ENCODE data around the gene NFKB2. TPM values are rescaled to one million over a fixed set of nuclear protein-coding genes. Genes with fewer than 3 reads are reported as not detected.

The NFKB2 gene
- total RNA-seq, 1 donor from 2014 or later = 17.2 TPM

DNA sequence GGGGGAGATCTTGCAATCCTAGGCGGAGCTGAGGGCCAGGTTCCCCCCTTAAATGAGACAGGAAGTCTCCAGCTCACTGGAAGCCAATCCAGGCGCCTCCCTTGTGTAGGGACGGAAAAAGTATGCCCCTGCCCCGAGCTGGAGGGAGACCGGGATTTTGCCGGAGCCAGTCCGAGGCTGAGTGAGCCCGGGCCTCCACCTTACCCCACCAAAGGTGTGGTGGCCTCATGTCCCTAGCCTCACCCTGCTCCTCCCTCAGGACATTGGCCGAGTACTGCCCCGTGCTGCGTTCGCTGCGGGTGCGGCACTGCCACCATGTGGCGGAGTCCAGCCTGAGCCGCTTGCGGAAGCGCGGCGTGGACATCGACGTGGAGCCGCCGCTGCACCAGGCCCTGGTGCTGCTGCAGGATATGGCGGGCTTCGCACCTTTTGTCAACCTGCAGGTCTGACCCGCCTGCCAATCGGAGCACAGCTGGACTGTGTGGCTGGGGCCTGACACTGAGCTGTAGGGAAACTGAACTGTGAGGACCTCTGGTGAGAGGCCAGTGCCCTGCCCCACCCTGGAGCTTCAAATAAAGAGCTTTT is 27.1 kb downstream of the NFKB2 start:
- DNase-seq (ENCODE audit: low read depth, low spot score) = no peak

DNA sequence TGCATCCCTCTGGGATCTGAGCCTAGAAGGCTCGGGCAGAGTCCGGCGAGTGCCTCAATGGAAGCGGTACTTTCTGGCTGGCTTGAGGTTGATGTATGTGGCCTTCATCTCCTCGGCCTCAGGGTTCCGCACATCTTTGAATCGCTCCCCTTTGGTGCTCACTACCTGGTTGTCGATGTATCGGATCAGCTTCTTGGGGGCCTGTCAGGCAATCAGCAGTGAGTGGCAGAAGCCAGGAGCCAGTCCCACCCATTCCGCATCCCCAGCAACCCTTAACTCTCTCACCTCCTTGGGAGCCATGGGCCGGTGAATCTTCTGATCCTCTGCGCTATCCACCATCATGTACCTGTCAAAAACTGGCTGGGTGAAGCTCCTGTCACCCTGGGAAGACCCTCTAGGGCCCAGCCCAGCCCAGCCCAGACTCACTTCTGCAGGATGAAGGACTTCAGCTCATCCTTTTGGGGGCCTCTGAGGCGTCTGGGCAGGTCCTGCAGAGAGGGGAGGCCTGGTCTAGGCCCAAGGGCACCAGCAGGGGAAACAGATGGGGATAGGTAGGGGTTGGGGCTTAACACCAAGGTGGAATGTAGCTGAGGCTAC is 28.0 kb downstream of the NFKB2 start:
- DNase-seq (ENCODE audit: low read depth, low spot score) = no peak

DNA sequence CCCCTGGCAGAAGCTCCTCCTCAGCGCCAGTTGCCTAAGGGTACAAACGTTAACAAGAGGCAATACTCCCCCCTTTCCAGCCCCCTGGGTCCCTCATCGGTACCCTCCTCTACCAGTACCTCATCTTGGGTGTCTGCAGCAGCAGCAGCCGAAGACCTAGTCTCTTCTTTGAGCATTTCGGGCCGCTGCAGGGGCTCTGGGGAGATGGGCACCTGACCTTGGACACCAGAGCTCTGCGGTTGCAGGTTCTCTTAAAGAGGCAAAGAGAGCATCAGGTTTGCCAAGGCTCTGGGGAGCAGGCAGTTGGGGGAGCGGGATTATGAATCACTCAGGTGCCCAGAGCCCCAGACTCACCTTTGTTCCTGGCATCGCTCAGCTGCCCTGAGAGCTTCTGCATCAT is 28.6 kb downstream of the NFKB2 start:
- no peak for DNase-seq (ENCODE audit: low read depth, low spot score)

DNA sequence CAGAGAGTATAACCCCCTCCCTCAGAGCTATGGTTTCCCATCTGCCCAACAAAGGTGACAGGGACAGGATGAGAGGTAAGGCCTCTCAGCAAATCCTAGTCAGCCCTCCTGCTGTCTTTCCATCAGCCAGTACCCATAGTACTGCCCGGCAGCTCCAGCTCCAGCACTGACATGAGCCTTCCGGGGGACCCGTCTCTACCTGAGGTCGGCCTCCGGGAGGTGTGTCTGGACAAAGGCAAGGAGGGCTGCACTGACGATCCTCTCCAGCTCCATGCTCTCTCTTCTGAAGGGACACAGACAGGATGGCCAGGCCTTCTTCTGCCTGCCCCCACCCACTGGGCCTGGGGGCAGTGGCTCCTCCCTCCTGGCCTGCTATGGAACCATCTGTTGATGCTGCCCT is 29.4 kb downstream of the NFKB2 start:
- no peak for DNase-seq (ENCODE audit: low read depth, low spot score)

DNA sequence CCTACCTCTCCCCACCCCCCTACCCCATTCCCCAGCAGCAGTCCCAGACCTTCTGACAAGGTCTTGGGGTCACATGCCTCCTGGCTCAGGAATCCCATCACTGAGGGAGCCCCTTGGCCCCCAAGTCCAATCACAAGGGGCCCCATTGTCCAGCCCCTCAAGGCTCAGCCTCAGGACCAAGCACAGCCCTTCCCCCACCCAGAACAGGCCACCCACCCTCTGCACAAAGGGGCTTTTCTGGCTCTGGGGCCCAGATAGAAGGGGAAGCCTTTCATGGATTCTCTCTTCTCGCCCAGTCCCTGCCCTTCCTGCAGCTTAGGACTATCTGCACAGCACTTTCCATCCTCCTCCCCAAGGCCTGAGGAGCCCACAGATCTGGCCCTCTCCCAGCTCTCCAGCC is 29.9 kb downstream of the NFKB2 start:
- no peak for DNase-seq (ENCODE audit: low read depth, low spot score)

DNA sequence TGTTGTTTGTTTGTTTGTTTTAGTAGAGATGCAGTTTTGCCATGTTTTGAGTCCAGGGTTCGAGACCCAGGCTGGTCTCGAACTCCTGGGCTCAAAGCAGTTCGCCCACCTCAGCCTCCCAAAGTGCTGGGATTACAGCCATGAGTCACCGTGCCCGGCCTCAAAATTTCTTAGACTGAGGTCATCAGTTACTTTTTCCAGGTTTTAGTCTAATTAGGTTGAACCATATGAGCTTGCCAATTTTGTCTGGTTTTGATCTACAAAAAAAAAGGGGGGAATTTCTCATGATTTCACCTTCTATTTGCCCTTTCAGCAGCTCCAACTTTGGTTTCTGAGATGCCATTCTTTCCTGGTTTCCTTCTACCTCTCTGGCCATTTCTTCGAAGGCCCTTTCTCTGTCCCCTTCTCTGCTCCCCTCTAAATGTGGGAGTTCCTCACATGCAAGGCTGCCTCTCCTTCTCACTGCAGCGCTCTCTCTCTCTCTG is 31.3 kb downstream of the NFKB2 start:
- no peak for DNase-seq (ENCODE audit: low read depth, low spot score)

DNA sequence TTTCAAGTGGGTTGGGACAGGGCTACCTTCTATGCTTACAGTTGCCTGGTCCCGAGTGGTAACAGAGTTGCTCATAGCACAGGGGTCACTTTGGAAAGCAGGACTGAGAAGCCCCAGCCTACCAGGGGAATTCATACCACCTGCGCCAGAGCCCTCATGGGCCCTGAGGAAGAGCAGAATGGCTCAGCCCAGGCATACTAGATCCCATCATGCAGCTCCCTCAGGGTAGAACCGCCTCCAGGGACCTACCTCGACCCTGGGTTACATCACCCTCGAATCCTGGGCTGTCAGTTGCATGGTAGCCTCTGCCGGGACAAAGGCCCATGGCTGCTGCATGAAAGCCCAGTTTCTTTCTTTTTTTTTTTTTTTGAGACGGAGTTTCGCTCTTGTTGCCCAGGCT is 34.0 kb downstream of the NFKB2 start:
- DNase-seq (ENCODE audit: low read depth, low spot score) = no peak

DNA sequence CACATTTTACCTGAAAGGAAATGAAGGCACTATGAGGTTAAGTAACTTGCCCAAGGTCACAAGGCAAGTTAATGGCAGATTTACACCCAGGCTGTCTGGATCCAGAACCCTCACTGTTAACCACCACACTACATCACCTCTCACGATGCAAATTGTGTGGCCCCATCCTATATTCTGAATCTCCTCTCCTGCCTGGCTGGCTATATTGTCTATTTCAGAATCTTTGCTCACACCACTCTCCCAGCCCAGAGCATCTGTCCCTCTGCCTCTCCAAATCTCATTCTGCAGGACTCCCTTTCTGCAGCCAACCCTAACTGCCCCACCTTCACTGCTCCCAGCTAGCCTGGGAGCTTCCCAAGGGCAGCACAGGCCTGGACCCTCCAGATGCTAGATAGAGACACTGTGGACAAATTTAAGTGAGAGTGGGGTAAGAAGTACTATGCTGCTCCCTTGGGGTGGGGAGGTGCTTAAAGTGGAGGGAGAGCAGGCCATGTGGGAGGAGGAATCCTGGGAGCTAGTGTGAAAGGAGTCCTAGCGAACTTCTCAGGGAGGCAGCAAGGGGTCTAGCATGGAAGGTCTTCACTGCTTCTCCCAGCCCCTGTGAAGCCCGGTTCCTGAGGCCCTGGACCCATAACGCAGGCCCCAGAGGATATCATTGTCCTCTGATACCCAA is 36.1 kb downstream of the NFKB2 start:
- DNase-seq (ENCODE audit: low read depth, low spot score) = no peak

DNA sequence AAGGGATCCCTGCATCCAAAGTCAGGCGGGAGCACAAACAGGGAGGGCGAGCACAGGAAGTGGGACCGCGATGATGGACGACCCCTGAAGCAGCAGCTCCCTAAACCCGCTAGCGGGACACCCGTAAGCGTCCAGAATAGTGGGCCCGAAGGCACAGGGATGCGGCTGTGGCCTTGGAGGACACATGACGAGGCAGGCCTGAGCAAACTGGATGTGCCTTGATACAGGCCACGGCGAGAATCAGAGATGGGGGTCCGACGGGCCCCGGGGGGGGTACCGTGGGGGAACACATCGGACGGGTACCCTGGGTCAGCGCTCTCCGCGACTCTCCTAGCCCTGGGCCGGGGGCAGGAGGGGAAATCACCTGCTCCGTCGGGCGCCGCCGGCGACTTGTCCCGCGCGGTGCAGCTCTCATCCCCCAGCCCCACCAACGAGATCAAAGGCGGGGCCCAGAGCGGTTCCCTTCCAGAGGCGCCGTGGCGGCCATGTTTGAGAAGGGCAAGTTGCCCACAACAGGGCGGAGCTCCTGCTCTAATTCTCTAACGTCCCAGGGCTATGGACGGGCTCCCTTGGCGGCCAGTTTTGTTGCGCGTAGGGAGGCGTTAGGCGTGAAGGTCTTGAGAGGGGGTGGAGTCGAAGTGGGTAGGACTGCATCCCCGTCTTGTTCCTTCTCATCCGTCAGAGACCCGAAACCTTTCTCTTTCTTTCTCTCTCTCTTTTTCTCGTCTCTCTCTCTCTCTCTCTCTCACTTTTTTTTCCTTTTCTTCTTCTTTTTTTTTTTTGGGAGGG is 36.9 kb downstream of the NFKB2 start, which contains the start of gene CUEDC2:
Gene CUEDC2 (minus strand): TSS at position 413 of the 789 bp plus-strand sequence. CDS start 7,386 bp downstream, outside the sequence.
- peak; percentile 84 for DNase-seq (ENCODE audit: low read depth, low spot score)

DNA sequence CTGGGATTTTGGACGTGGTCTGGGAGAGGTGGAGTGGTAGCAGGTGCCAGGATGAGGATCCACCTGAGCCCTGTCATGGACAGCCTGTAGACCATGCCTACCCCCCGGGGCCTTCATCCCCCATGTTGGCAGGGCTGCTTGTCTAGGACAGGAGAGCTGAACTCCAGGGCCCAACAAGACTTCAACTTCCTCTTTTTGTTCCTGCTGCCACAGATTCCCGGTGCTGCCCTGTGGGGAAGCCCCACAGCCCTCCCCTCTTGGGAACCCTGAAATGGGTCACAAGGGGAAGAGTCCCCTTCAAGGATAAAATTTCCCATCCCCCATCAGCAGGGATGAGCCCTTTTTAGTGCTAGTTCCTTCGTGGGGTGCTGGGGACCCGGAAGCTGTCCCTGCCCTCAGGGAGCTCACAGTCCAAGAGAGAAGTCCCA is 38.1 kb downstream of the NFKB2 start:
- DNase-seq (ENCODE audit: low read depth, low spot score) = no peak

DNA sequence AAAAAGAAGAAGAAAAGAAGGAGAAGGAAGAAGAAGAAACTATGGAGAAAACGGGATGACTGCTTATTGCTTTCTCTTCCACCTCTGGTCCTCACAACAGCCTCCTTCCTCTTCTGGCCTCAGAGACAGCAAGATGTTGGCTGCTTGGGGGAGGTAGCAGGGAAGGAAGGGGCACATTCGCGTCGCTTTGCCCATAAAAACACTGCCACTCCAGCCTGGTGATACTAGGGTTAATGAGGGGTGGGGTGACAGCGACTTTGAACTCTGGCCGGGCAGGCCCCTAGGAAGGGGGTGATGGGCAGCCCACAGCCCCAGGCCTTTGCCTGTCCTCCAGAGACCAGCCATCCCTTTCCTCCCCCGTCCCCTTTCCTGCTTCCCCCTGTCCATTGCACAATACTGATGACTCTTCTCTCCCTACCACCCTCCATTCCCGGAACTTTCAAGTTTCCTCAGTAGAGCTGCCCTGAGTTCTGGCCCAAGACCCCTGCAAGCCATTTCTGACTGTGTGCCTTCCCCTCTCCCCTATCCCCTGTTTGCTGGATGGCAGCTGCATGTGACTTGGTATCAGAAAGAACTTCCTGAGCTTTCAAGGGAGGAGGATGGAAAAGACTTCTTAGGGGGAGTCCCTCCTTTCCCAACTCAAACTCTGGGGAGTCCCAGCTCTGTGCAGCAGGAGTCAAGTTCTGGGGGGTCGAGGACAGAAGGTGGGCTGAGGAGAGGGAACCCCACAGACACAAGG is 39.1 kb downstream of the NFKB2 start:
- DNase-seq (ENCODE audit: low read depth, low spot score) = no peak

DNA sequence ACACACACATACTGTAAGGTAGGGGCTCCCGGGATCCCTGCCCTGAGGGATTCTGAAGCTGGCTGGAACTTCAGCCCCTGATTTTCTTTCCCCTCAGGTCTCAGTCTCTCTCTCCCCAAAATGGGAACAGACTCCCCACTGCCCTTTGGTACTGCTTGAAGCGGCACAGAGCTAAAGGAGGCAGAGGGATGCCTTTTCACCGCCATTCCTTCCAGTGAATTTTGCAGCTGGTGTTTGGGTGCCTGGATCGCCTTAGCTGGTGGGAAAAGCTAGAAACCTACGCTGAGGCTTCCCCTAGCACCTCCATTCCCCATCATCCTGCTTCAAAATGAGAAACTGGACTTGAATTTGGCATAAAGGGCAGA is 39.6 kb downstream of the NFKB2 start:
- DNase-seq (ENCODE audit: low read depth, low spot score) = no peak

DNA sequence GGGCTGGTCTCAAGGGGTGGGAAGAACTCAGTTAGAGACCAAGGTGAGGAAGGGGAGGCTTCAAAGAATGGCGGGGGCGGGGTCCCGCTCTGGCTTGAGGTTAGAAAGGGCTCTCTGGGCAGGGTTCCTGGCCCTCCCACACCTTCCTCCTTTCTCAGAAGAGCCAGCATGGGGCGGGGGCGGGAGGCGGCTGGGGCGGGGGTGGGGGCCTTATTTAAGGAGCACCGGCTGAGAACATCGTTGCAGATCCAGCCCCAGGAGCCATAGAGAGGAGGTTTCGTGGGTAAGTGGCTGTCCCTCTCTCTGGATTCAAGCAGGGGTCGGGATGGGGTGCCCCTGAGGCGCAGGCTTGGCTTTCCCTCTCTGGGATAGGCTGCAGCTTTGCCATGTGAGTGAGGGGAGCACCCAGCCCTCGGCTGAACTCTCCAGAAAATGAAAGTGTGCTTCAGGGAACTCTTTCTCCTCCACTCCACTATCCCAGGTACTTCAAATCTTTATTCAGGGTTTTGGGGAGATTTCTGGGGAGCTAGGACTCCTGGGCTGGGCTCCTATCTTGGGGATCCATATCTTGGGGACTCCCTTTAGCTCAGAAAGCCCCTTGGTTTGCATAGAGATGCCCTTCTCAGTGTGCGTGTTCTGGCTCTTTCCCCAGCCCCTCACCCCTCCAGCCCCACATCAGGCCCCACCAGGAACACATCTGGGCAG is 40.2 kb downstream of the NFKB2 start:
- DNase-seq (ENCODE audit: low read depth, low spot score) = no peak

DNA sequence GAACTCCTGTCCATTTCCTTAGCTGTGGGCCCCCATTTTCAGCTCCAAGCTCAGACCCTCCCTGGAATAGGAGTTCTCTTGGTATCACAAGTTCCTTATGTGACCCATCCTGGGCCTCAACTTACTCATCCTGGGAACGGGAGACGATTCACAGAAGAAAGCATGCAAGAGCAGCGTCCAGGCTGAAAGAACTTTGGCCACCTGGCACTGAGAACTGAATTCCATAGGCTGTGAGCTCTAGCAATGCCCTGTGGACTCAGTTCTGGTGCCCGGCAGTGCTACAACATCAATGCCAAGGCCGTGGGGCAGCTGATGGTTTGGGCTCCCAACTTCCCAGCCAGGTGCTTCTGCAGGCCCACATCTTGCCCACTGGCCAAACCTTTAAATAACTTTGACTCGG is 40.8 kb downstream of the NFKB2 start:
- DNase-seq (ENCODE audit: low read depth, low spot score) = no peak

DNA sequence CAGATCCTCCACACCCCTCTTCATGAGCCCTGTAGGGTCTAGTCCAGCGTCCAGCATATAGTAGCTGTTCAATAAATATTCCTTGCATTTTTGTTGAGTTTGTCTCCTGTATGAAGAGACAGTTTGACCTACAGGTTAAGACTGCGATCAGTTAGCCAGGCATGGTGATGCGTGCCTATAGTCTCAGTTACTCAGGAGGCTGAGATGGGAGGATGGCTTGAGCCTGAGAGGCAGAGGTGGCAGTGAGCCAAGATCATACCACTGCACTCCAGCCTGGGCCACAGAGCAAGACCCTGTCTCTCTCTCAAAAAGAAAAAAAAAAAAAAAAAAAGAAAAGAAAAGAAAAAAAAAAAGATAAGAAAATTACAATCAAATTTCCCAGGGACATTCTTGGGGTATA is 42.0 kb downstream of the NFKB2 start:
- DNase-seq (ENCODE audit: low read depth, low spot score) = no peak

DNA sequence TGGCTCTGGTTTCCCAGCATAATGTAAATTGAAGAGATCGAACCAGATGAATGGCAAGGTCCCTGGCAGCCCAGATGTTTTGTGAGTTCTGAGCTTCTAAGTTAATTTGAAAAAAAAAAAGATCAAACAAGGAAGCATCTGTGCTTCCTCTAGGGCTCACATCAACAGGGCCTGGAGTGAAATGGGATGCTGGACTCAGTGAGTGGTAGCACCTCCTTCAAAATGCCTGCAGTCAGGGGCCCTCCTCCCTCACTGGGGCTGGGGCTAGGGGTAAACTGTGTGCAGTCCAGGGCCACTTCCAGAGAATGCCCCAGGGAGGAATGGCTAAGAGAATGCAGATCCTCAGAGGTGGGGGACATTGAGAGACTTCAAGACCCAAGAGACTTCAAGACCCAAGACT is 42.9 kb downstream of the NFKB2 start:
- DNase-seq (ENCODE audit: low read depth, low spot score) = no peak

DNA sequence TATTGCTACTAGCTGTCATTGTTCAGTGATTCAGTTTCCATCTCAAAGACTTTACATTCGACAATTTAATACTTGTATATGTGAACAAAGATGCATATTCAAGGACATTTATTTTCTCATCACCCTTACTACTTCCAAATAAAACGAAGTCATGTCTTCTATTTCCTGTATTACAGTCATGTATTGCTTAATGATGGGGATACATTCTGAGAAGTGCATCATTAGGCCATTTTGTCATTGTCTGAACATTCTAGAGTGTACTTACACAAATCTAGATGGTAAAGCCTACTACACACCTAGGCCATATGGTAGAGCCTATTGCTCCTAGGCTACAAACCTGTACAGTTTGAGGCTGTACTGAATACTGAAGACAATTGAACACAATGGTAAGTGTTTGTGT is 49.3 kb downstream of the NFKB2 start:
- DNase-seq (ENCODE audit: low read depth, low spot score) = no peak

DNA sequence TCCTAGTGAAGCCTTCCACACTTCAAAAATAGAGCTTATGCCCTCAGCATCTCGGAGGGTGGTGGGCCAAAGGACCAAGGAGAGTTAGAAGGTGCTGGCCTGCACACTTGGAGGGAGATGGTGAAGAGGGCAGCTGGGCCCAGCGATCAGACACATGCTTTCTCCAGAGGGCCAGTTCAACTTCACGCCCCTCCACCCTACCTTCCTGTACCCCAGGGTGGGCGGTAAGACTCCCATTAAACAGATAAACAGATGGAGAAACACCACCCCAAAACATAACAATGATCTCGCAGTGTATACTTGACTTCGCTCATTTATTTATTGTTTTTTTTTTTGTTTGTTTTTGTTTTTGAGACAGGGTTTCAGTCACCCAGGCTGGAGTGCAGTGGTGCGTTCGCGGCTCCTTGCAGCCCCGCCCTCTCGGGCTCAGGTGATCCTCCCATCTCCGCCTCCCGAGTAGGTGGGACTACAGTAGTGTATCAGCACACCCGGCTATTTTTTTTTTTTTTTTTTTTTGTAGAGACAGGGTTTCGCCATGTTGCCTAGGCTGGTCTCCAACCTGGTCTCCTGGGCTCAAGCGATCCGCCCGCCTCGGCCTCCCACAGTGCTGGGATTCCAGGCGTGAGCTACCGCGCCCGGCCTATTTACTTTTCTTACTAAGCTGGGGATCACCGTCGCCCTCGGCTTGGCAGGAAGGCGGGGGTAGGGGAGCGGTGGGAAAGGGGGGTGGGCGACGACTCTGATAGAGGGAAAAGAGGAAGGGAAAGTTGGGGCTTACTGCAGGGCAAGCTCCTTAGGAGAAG is 54.0 kb downstream of the NFKB2 start:
- no peak for DNase-seq (ENCODE audit: low read depth, low spot score)

DNA sequence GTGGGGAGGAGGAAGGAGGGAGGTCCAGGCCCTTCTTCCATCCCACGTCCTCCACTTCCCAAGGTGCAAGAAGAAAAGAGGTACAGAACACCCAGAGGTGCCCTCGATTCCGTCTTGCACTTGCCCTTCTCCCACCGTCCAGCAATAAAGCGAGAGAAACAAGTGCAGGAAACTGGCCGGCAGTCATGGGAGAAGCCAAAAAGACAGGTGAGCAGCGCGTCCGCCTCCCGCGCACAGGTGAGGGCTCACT is 54.5 kb downstream of the NFKB2 start:
- no peak for DNase-seq (ENCODE audit: low read depth, low spot score)

DNA sequence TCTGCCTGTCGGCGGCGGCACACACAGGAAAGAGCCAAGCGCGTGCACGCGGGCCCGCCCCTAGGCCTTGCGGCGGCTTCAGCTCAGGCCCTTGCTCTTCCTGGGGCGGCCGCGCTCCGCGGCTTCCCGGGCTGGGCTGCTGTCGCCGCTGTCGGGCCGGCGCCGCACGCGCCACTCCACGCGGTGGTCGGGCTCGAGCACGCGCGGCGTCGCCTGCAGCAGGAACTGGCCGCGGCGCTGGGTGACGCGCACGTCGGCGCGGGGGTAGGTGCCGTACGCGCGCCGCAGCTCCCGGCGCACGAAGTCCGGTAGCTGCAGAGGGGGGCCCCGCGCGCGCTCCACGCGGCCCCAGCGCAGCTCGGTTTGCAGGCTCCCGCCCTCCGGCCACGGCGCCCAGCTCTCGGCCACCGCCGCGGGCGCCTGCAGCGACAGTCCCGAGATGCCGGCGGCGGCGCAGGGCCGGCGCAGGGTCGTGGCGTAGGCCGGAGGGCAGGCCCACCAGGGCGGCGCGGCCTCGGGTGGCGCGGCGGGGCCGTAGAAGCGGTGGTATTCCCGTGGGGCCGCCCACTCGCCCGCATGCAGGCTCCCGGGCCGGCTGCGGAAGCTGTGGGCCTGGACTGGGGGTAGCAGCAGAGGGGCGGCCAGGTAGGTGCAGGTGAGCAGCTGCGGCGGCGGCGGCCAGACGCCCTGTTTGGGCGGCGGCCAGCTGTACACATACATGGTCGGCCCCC is 55.0 kb downstream of the NFKB2 start:
- DNase-seq (ENCODE audit: low read depth, low spot score) = peak; percentile 24
